Measurements from ENCODE around the gene APMAP.

APMAP gene

GRCh38 chr20:24970030-24970553, 22.5 kb downstream of the APMAP start:
- in situ Hi-C loops (cut with HindIII; ENCODE audit: low sequenced_read_pairs), result no loop called here

- in situ Hi-C loops (cut with HindIII; ENCODE audit: low sequenced_read_pairs), result no loop called here
Observed at GRCh38 chr20:24969186-24970029, 23.1 kb downstream of the APMAP start.

- in situ Hi-C loops (cut with HindIII; ENCODE audit: low sequenced_read_pairs), result no loop called here
Observed at GRCh38 chr20:24968278-24968800, 24.2 kb downstream of the APMAP start.

GRCh38 chr20:24966317-24967012, 26.1 kb downstream of the APMAP start:
- in situ Hi-C loops (cut with HindIII; ENCODE audit: low sequenced_read_pairs), result no loop called here

GRCh38 chr20:24965065-24965919, 27.3 kb downstream of the APMAP start:
- in situ Hi-C loops (cut with HindIII; ENCODE audit: low sequenced_read_pairs), result no loop called here

- in situ Hi-C loops (cut with HindIII; ENCODE audit: low sequenced_read_pairs), result no loop called here
Observed at GRCh38 chr20:24964506-24964840, 28.1 kb downstream of the APMAP start.

GRCh38 chr20:24963672-24964505, 28.7 kb downstream of the APMAP start:
- in situ Hi-C loops (cut with HindIII; ENCODE audit: low sequenced_read_pairs), result no loop called here

GRCh38 chr20:24962510-24962909, 30.0 kb downstream of the APMAP start:
- in situ Hi-C loops (cut with HindIII; ENCODE audit: low sequenced_read_pairs), result no loop called here

GRCh38 chr20:24962182-24962492, 30.4 kb downstream of the APMAP start:
- in situ Hi-C loops (cut with HindIII; ENCODE audit: low sequenced_read_pairs), result no loop called here

- in situ Hi-C loops (cut with HindIII; ENCODE audit: low sequenced_read_pairs), result no loop called here
Observed at GRCh38 chr20:24961384-24962181, 31.0 kb downstream of the APMAP start.

- in situ Hi-C loops (cut with HindIII; ENCODE audit: low sequenced_read_pairs), result no loop called here
Observed at GRCh38 chr20:24960861-24961260, 31.7 kb downstream of the APMAP start.

GRCh38 chr20:24960302-24960801, 32.2 kb downstream of the APMAP start:
- in situ Hi-C loops (cut with HindIII; ENCODE audit: low sequenced_read_pairs), result no loop called here

GRCh38 chr20:24959591-24960301, 32.8 kb downstream of the APMAP start:
- in situ Hi-C loops (cut with HindIII; ENCODE audit: low sequenced_read_pairs), result no loop called here

- in situ Hi-C loops (cut with HindIII; ENCODE audit: low sequenced_read_pairs), result no loop called here
Observed at GRCh38 chr20:24958506-24959385, 33.8 kb downstream of the APMAP start.

- in situ Hi-C loops (cut with HindIII; ENCODE audit: low sequenced_read_pairs), result no loop called here
Observed at GRCh38 chr20:24957326-24958016, 35.1 kb downstream of the APMAP start.

- in situ Hi-C loops (cut with HindIII; ENCODE audit: low sequenced_read_pairs), result no loop called here
Observed at GRCh38 chr20:24956001-24956841, 36.3 kb downstream of the APMAP start.
